RKO (cell line): Measurements from ENCODE around the gene EGLN1.
"Not testable (repeated sequence)": the region's sequence is repeated elsewhere in the genome, so short reads cannot be mapped to it uniquely, and the experiment has no call there.

Experiments
- DNase-seq: peaks from one replicate; pipeline ENCODE4 v3.0.0-alpha.2; 2016; ENCODE audit warnings: low spot score

The EGLN1 gene

GRCh38 chr1:231421971-231422797, at the start of gene EGLN1:
Gene EGLN1 (minus strand): TSS chr1:231422287. CDS start chr1:231421888, 399 bp downstream.
- peak; percentile 82 for DNase-seq

GRCh38 chr1:231471500-231471899, 49.4 kb upstream of the EGLN1 start:
- not testable (repeated sequence) for DNase-seq

- DNase-seq, result not testable (repeated sequence)
Observed at GRCh38 chr1:231471027-231471426, 48.9 kb upstream of the EGLN1 start.

- no peak for DNase-seq
Observed at GRCh38 chr1:231467986-231468385, 45.9 kb upstream of the EGLN1 start.

GRCh38 chr1:231465051-231465450, 43.0 kb upstream of the EGLN1 start:
- DNase-seq, result no peak

- no peak for DNase-seq
Observed at GRCh38 chr1:231463541-231463940, 41.5 kb upstream of the EGLN1 start.

- no peak for DNase-seq
Observed at GRCh38 chr1:231460614-231461013, 38.5 kb upstream of the EGLN1 start.

- DNase-seq, result not testable (repeated sequence)
Observed at GRCh38 chr1:231459438-231459837, 37.4 kb upstream of the EGLN1 start.

- not testable (repeated sequence) for DNase-seq
Observed at GRCh38 chr1:231457956-231458355, 35.9 kb upstream of the EGLN1 start.

- not testable (repeated sequence) for DNase-seq
Observed at GRCh38 chr1:231454133-231454532, 32.0 kb upstream of the EGLN1 start.

- DNase-seq, result no peak
Observed at GRCh38 chr1:231446138-231446537, 24.1 kb upstream of the EGLN1 start.

GRCh38 chr1:231444059-231444458, 22.0 kb upstream of the EGLN1 start:
- DNase-seq, result no peak

GRCh38 chr1:231443363-231443762, 21.3 kb upstream of the EGLN1 start:
- no peak for DNase-seq

GRCh38 chr1:231442735-231443134, 20.6 kb upstream of the EGLN1 start:
- DNase-seq, result no peak

- DNase-seq, result no peak
Observed at GRCh38 chr1:231432996-231433395, 10.9 kb upstream of the EGLN1 start.

GRCh38 chr1:231431665-231432415, 9.8 kb upstream of the EGLN1 start:
- no peak for DNase-seq

- DNase-seq, result not testable (repeated sequence)
Observed at GRCh38 chr1:231430678-231431352, 8.7 kb upstream of the EGLN1 start.

GRCh38 chr1:231428377-231428776, 6.3 kb upstream of the EGLN1 start:
- DNase-seq, result no peak

- DNase-seq, result no peak
Observed at GRCh38 chr1:231424950-231425805, 3.1 kb upstream of the EGLN1 start.

GRCh38 chr1:231423648-231424047, 1.6 kb upstream of the EGLN1 start:
- peak; percentile 16 for DNase-seq

GRCh38 chr1:231422798-231423309, 767 bp upstream of the EGLN1 start:
- no peak for DNase-seq
